SK-N-SH (cell line): ENCODE data around the gene SRGAP2B. TPM values are rescaled to one million over a fixed set of nuclear protein-coding genes. Genes with fewer than 3 reads are reported as not detected.
"Not testable (repeated sequence)": the region's sequence is repeated elsewhere in the genome, so short reads cannot be mapped to it uniquely, and the experiment has no call there.

Source experiments
- CTCF ChIA-PET: fragments of 300-600, 350-600 bp; formaldehyde crosslinking; extraction: SDS; loops from one replicate; lab custom pipeline; 2021; lab: Yijun Ruan, JAX
- POLR2A ChIA-PET: fragments of 350-600 bp; sonication (Branson Sonifier 250); formaldehyde crosslinking; extraction: SDS; loops from one replicate; lab custom pipeline; 2020; ENCODE audit warnings: antibody characterized with exemption, inconsistent platforms; lab: Yijun Ruan, JAX
- DNase-seq: peaks from one replicate; pipeline ENCODE4 v3.0.0; 2012
- H2AFZ ChIP-seq: fragments of 200-600 bp; sonication (generic); 2 replicates; pipeline ENCODE4 v1.8.1; 2016; ENCODE audit warnings: antibody characterized with exemption, mild to moderate bottlenecking, low read depth
- H3F3A ChIP-seq: fragments of 200-600 bp; sonication (generic); replicated peaks from 2 replicates; pipeline ENCODE3; 2016; ENCODE audit warnings: antibody characterized with exemption, mild to moderate bottlenecking; ENCODE audit not compliant: insufficient read depth
- H3K27ac ChIP-seq, 2 experiments: fragments of 200-500 bp in 1 of 2; fragments of 200-600 bp in 1 of 2; sonication (Bioruptor generic) in 1 of 2; sonication (generic), shearing (Covaris generic) in 1 of 2; 2 replicates each; pipeline versions ENCODE4 v1.5.1 to v1.6.1; 2014 to 2016; ENCODE audit warnings: low read depth in 2 of 2, inconsistent platforms in 1 of 2, low read length in 1 of 2, mild to moderate bottlenecking in 1 of 2, mixed read lengths in 1 of 2
- H3K27me3 ChIP-seq: fragments of 200-600 bp; sonication (generic), shearing (Covaris generic); 2 replicates; pipeline ENCODE4 v1.6.1; 2016; ENCODE audit warnings: mixed run types; ENCODE audit not compliant: insufficient read depth
- H3K36me3 ChIP-seq, 2 experiments: fragments of 200-500 bp in 1 of 2; fragments of 200-600 bp in 1 of 2; sonication (Bioruptor generic) in 1 of 2; sonication (generic) in 1 of 2; replicated peaks in 1 of 2; 2 replicates each; pipeline versions ENCODE3 to v1.5.1; 2014 to 2016; ENCODE audit warnings: low read length in 1 of 2, mild to moderate bottlenecking in 1 of 2; ENCODE audit not compliant: insufficient read depth in 2 of 2, control insufficient read depth in 1 of 2
- H3K4me1 ChIP-seq, 2 experiments: fragments of 200-500 bp in 1 of 2; fragments of 200-600 bp in 1 of 2; sonication (Bioruptor generic) in 1 of 2; sonication (generic), shearing (Covaris generic) in 1 of 2; 2 replicates each; pipeline versions ENCODE4 v1.5.1 to v1.6.1; 2014 to 2016; ENCODE audit warnings: low read depth in 1 of 2, low read length in 1 of 2, mixed run types in 1 of 2; ENCODE audit not compliant: insufficient read depth in 2 of 2, control insufficient read depth in 1 of 2
- H3K4me2 ChIP-seq: fragments of 200-600 bp; sonication (generic), shearing (Covaris generic); 2 replicates; pipeline ENCODE4 v1.6.1; 2017; ENCODE audit warnings: mixed run types
- H3K4me3 ChIP-seq, 2 experiments: fragments of 200-500 bp in 1 of 2; fragments of 200-600 bp in 1 of 2; sonication (Bioruptor generic) in 1 of 2; sonication (generic), shearing (Covaris generic) in 1 of 2; 2 replicates each; pipeline versions ENCODE4 v1.5.1 to v1.8.1; 2014 to 2016; ENCODE audit warnings: low read depth in 2 of 2, inconsistent platforms in 1 of 2, low read length in 1 of 2, mild to moderate bottlenecking in 1 of 2, mixed read lengths in 1 of 2, moderate library complexity in 1 of 2
- H3K79me2 ChIP-seq: fragments of 200-600 bp; sonication (generic); 2 replicates; pipeline ENCODE4 v1.8.1; 2017; ENCODE audit warnings: mild to moderate bottlenecking; ENCODE audit not compliant: insufficient read depth
- H3K9ac ChIP-seq: fragments of 200-600 bp; sonication (generic); 2 replicates; pipeline ENCODE4 v1.6.1; 2017; ENCODE audit warnings: mixed run types
- H3K9me2 ChIP-seq: fragments of 200-600 bp; sonication (generic); 2 replicates; pipeline ENCODE4 v1.6.1; 2017; ENCODE audit warnings: mixed run types
- H3K9me3 ChIP-seq: fragments of 200-600 bp; sonication (generic); 2 replicates; pipeline ENCODE4 v1.6.1; 2017; ENCODE audit warnings: mixed run types, mild to moderate bottlenecking, moderate library complexity
- H4K20me1 ChIP-seq: fragments of 200-600 bp; sonication (generic); 2 replicates; pipeline ENCODE4 v1.6.1; 2017; ENCODE audit warnings: mild to moderate bottlenecking, mixed run types; ENCODE audit not compliant: insufficient read depth
- WGBS: methylation state at CpG from one replicate; pipeline ENCODE4 v1.1.6; 2017; ENCODE audit warnings: low lambda C conversion rate; 5-methylcytosine and 5-hydroxymethylcytosine counted together
- polyA plus RNA-seq, 3 experiments: library from polyadenylated mRNA; depleted of rRNA; stranded (reverse); fragments of >200 nt; gene quantifications; 2 replicates each; pipeline ENCODE4 v1.2.3, GENCODE V29; 2012

The SRGAP2B gene
- polyA plus RNA-seq, 1 of the 3 experiments (the other 2 are of a cell fraction) = 12.3 TPM

DNA sequence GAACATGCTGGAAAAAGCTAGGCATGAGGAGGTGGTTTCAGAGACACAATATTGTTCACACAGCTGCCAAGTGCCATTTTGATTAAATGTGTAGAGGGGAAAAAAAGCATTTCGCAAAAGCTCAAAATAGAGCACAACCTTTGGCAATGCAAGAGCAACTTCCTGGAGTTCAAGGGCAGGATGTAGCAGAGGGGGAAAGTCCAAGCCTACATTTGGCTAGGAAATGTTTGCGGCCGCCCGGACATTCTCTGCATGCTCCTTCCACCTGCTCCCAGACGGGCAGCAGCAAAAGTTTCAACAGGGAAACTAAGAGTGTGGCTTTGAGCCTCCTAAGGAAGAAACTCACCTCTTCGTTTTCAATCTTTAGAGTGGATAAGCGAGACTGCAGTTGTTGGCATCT is 202.1 kb downstream of the SRGAP2B start:
- H3K4me1 ChIP-seq, DNase-seq, H3K27me3 ChIP-seq, H3K9ac ChIP-seq, CTCF ChIA-PET, H3K36me3 ChIP-seq, H3K9me3 ChIP-seq, H3K9me2 ChIP-seq, POLR2A ChIA-PET, H2AFZ ChIP-seq, H3F3A ChIP-seq, H3K79me2 ChIP-seq, H3K27ac ChIP-seq, H3K4me3 ChIP-seq, H3K4me2 ChIP-seq, H4K20me1 ChIP-seq: not testable (repeated sequence)
- WGBS = no CpG with 5 or more reads among the region's 7 CpGs

DNA sequence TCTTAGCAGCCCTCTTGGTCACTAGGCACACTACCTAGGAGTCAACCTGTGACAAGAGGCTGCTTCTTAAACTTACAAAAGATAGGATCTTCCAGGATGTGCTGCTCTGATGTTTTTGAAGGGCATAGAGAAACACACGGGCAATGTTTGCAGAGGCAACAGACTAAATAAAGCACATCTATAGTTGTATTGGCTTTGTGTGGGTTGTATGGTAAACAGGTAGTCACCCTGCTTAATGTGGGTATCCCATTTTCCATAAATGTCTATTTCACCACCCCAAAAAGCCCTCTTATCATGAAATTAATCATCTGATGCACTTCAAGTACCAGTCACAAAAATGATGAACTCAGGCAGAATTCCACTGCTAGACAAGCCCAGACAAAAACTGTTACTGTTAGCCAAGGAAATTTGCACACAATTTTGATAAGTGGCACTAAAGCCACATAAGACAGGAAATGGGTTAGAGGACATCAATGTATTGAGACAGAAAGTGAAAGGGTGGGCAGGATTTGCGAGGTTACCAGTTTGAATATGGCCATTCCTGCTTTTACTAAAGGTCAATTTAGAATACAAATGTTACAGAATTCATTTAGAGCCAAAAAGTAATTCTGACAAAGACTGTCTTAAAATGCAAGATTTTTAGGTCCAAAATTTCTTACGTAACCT is 205.5 kb downstream of the SRGAP2B start:
- H3K9me3 ChIP-seq, H3K79me2 ChIP-seq, H3K9me2 ChIP-seq, H3K36me3 ChIP-seq, H3K4me1 ChIP-seq, H3K4me2 ChIP-seq, H3K27me3 ChIP-seq, CTCF ChIA-PET, H4K20me1 ChIP-seq, H3K9ac ChIP-seq, H3F3A ChIP-seq, DNase-seq, POLR2A ChIA-PET, H3K27ac ChIP-seq, H3K4me3 ChIP-seq, H2AFZ ChIP-seq: not testable (repeated sequence)
- no CpG with 5 or more reads among the region's 3 CpGs for WGBS

DNA sequence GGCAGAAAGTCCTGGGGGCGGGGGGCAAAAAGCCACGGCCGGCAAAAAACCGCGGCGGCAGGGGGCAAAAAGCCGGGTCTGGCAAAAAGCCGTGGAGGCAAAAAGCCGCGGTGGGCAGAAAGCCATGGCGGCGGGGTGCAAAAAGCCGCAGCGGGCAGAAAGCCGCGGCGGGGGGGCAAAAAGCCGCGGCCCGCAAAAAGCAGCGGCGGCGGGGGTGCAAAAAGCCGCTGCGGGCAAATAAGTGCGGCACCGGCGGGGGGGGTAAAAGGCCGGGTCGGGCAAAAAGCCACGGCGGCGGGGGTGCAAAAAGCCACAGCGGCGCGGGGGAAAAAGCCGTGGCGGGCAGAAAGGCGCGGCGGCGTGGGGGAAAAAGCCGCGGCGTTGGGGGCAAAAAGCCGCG is 212.1 kb downstream of the SRGAP2B start:
- Histone ChIP-seq H3K4me2 (peak overlapping the region; percentile 44; the same call in 1 of the 2 replicates), H3K9ac (peak overlapping the region; percentile 54; the same call in 1 of the 2 replicates), H3K4me3 (peak overlapping the region; percentile 55 to 58; a peak in 3 of 4 replicates)
- H3K9me2 ChIP-seq, H3K27me3 ChIP-seq, H3K79me2 ChIP-seq, H3K4me1 ChIP-seq, CTCF ChIA-PET, POLR2A ChIA-PET, H3F3A ChIP-seq, H2AFZ ChIP-seq, H3K36me3 ChIP-seq, H3K9me3 ChIP-seq, H4K20me1 ChIP-seq, DNase-seq, H3K27ac ChIP-seq: not testable (repeated sequence)
- 2% methylated on average over 47 of the region's 47 CpGs for WGBS

DNA sequence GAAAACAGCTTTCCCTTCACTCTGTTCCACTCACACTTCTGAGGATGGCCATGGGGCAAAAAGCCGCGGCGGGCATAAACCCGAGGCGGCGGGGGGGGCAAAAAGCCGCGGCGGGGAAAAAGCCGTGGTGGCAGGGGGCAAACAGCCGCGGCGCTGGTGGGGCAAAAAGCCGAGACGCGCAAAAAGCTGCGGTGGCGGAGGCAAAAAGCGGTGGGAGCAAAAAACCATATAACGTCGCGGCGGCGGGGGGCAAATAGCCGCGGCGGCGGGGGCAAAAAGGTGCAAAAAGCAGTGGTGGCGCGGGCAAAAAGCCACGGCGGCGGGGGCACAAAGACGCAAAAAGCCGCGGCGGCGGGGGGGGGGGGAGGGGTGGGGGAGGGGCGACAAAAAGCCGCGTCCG is 212.8 kb downstream of the SRGAP2B start:
- H3K4me1 ChIP-seq, CTCF ChIA-PET, POLR2A ChIA-PET, H3K4me2 ChIP-seq, H3K9ac ChIP-seq, H3K27ac ChIP-seq, H3K36me3 ChIP-seq, H3K9me3 ChIP-seq, H3F3A ChIP-seq, H4K20me1 ChIP-seq, H3K79me2 ChIP-seq, DNase-seq, H3K27me3 ChIP-seq, H2AFZ ChIP-seq, H3K9me2 ChIP-seq: not testable (repeated sequence)
- WGBS = 2% methylated on average over 29 of the region's 42 CpGs
- peak overlapping the region in 1 of 2 experiments; percentile 30; a peak in 2 of 4 replicates for H3K4me3 ChIP-seq

DNA sequence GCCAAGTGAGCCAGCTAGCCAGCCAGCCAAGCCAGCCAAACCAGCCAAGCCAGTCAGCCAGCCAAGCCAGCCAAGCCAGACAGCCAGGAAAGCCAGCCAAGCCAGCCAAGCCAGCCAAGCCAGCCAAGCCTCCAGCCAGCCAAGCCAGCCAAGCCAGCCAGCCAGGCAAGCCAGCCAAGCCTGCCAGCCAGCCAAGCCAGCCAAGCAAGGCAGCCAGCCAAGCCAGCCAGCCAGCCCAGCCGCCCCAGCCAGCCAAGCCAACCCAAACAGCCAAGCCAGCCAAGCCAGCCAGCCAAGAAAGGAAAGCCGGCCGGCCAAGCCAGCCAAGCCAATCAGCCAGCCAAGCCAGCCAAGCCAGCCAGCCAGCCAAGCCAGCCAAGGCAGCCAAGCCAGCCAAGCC is 236.5 kb downstream of the SRGAP2B start:
- H4K20me1 ChIP-seq, H3K9me3 ChIP-seq, POLR2A ChIA-PET, DNase-seq, H3K9me2 ChIP-seq, H3K4me3 ChIP-seq, H3K36me3 ChIP-seq, H3K27me3 ChIP-seq, H3K4me1 ChIP-seq, H3F3A ChIP-seq, H3K9ac ChIP-seq, CTCF ChIA-PET, H2AFZ ChIP-seq, H3K79me2 ChIP-seq, H3K27ac ChIP-seq, H3K4me2 ChIP-seq: not testable (repeated sequence)
- 29% methylated on average over 3 of the region's 3 CpGs for WGBS
